Esophagus (tissue), 2 donors: ENCODE results near the gene PNPLA4. TPM values are rescaled to one million over a fixed set of nuclear protein-coding genes. Genes with fewer than 3 reads are reported as not detected.

Experiments
- H3K27ac ChIP-seq, 2 donors: one replicate each; pipeline ENCODE4 v1.5.1; 2013; ENCODE audit warnings: low read depth in 2 of 2, mild to moderate bottlenecking in 2 of 2, inconsistent platforms in 1 of 2, low read length in 1 of 2, moderate library complexity in 1 of 2
- H3K27me3 ChIP-seq, 2 donors: one replicate each; pipeline ENCODE4 v1.6.1; 2013; ENCODE audit warnings: low read length in 2 of 2, control low read depth in 1 of 2, mild to moderate bottlenecking in 1 of 2; ENCODE audit not compliant: insufficient read depth in 2 of 2, control insufficient read depth in 1 of 2
- H3K36me3 ChIP-seq, 2 donors: one replicate each; pipeline ENCODE4 v1.6.1; 2013; ENCODE audit warnings: low read length in 1 of 2; ENCODE audit not compliant: control insufficient read depth in 2 of 2, insufficient read depth in 2 of 2
- H3K4me1 ChIP-seq, 2 donors: one replicate each; pipeline ENCODE4 v1.6.1; 2013; ENCODE audit warnings: low read length in 1 of 2; ENCODE audit not compliant: control insufficient read depth in 2 of 2, insufficient read depth in 2 of 2
- H3K4me3 ChIP-seq, 2 donors: one replicate each; pipeline ENCODE4 v1.5.1; 2013; ENCODE audit warnings: low read length in 2 of 2, mild to moderate bottlenecking in 2 of 2, low read depth in 1 of 2, moderate library complexity in 1 of 2
- H3K9me3 ChIP-seq, 2 donors: one replicate each; pipeline ENCODE4 v1.6.1; 2013; ENCODE audit warnings: mild to moderate bottlenecking in 2 of 2, low read depth in 1 of 2, low read length in 1 of 2, moderate library complexity in 1 of 2; ENCODE audit not compliant: control insufficient read depth in 2 of 2, insufficient read depth in 1 of 2
- WGBS, 2 donors: extraction: QIAGEN DNeasy Blood & Tissue Kit; methylation state at CpG; one replicate each; pipeline ENCODE4 v1.1.7; 2013; 5-methylcytosine and 5-hydroxymethylcytosine counted together
- polyA plus RNA-seq, 2 donors: library from polyadenylated mRNA; stranded (reverse); fragments of 200-250 nt; gene quantifications; one replicate each; pipeline ENCODE4 v1.2.3, GENCODE V29; 2013
- donor health status: healthy with polysubstance abuse.
- donor health status: Bipolar disorder and iron deficiency.

Gene PNPLA4
- polyA plus RNA-seq, 2 donors = 6.6 to 25.5 TPM

GRCh38 chrX:7889680-7890079 lies 37.5 kb downstream of the PNPLA4 start:
- Histone ChIP-seq H3K27ac (no peak overlapping the region), H3K9me3 (no peaks in the 10 kb centered on the region), H3K27me3 (peaks cover 0 to 3% of the 10 kb centered on the region in 2 donors), H3K4me3 (no peak overlapping the region), H3K36me3 (no peaks in the 10 kb centered on the region), H3K4me1 (no peaks in the 10 kb centered on the region)
- 53 to 68% methylated on average over 2 of the region's 2 CpGs for WGBS, 2 donors

GRCh38 chrX:7889135-7889534 lies 38.1 kb downstream of the PNPLA4 start:
- 69 to 80% methylated on average over 2 of the region's 2 CpGs for WGBS, 2 donors
- Histone ChIP-seq H3K4me1 (no peaks in the 10 kb centered on the region), H3K36me3 (no peaks in the 10 kb centered on the region), H3K27me3 (peaks cover 0 to 3% of the 10 kb centered on the region in 2 donors), H3K4me3 (no peak overlapping the region), H3K9me3 (no peaks in the 10 kb centered on the region), H3K27ac (no peak overlapping the region)

- Histone ChIP-seq H3K9me3 (no peaks in the 10 kb centered on the region), H3K4me3 (no peak overlapping the region), H3K36me3 (no peaks in the 10 kb centered on the region), H3K27ac (no peak overlapping the region), H3K4me1 (no peaks in the 10 kb centered on the region), H3K27me3 (no peaks in the 10 kb centered on the region)
- 81 to 88% methylated on average over 2 of the region's 2 CpGs for WGBS, 2 donors
Measured at GRCh38 chrX:7876957-7877356, 50.3 kb downstream of the PNPLA4 start.

GRCh38 chrX:7872042-7872441 lies 55.2 kb downstream of the PNPLA4 start:
- no peak overlapping the region for H3K4me3 ChIP-seq

GRCh38 chrX:7852166-7852565 lies 75.0 kb downstream of the PNPLA4 start:
- Histone ChIP-seq H3K9me3 (no peaks in the 10 kb centered on the region), H3K4me1 (no peaks in the 10 kb centered on the region), H3K27ac (no peak overlapping the region), H3K4me3 (no peak overlapping the region), H3K27me3 (no peaks in the 10 kb centered on the region), H3K36me3 (no peaks in the 10 kb centered on the region)
- 12 to 28% methylated on average over 1 of the region's 1 CpG for WGBS, 2 donors

More at GRCh38 chrX:7872042-7872441, 55.2 kb downstream of the PNPLA4 start:
- Histone ChIP-seq H3K4me1 (no peaks in the 10 kb centered on the region), H3K9me3 (no peaks in the 10 kb centered on the region), H3K36me3 (no peaks in the 10 kb centered on the region), H3K27me3 (no peaks in the 10 kb centered on the region), H3K27ac (no peak overlapping the region)
- 57 to 63% methylated on average over 4 of the region's 4 CpGs for WGBS, 2 donors

Other genes with a start within 250 kb of the PNPLA4 start
- under 1 TPM; 0.05 to 0.29 TPM for gene VCX, start 84.2 kb downstream of the PNPLA4 start, polyA plus RNA-seq
- not detected for gene VCX2, start 243.9 kb upstream of the PNPLA4 start, polyA plus RNA-seq